Endothelial cell of umbilical vein (primary cell): ENCODE results near the gene USP46. TPM values are rescaled to one million over a fixed set of nuclear protein-coding genes. Genes with fewer than 3 reads are reported as not detected.

Experiments
- BruUV-seq: library from RNA; stranded (reverse); fragments of 400-500 nt; replicated peaks from 2 replicates; lab custom pipeline; 2021; lab: Mats Ljungman, UMichigan
- CTCF ChIA-PET: fragments of 300-600, 350-600 bp; sonication (Branson Sonifier 250); formaldehyde crosslinking; loops from one replicate; lab custom pipeline; 2021; ENCODE audit warnings: antibody characterized with exemption, inconsistent platforms; lab: Charles Lee
- POLR2A ChIA-PET: fragments of 300-600, 350-600 bp; sonication (Branson Sonifier 250); formaldehyde crosslinking; loops from one replicate; lab custom pipeline; 2021; ENCODE audit warnings: antibody characterized with exemption, inconsistent platforms; lab: Charles Lee
- DNase-seq: peaks from one replicate; pipeline ENCODE4 v3.0.0-alpha.2; 2011; ENCODE audit warnings: low read depth, low spot score
- FAIRE-seq: peaks from 2 replicates; lab custom pipeline; 2011; peaks lifted over from hg19 to GRCh38; lab: Jason Lieb, UNC
- H2AFZ ChIP-seq: 2 replicates; pipeline ENCODE4 v1.6.0; 2012; ENCODE audit warnings: low read depth, low read length, control low read depth, inconsistent platforms
- H3K27ac ChIP-seq: 2 replicates; pipeline ENCODE4 v1.5.1; 2011; ENCODE audit warnings: low read depth, mild to moderate bottlenecking, control low read depth, low read length, moderate library complexity; ENCODE audit not compliant: insufficient read depth
- H3K27me3 ChIP-seq, 2 experiments: 2 replicates each; pipeline versions ENCODE4 v1.6.0 to v1.6.1; 2011; ENCODE audit warnings: low read length in 2 of 2, mixed read lengths in 1 of 2; ENCODE audit not compliant: control insufficient read depth in 2 of 2, insufficient read depth in 2 of 2
- H3K36me3 ChIP-seq, 2 experiments: 2 replicates in 1 of 2; 3 replicates in 1 of 2; pipeline ENCODE4 v1.5.1; 2011; ENCODE audit warnings: low read length in 2 of 2, mild to moderate bottlenecking in 1 of 2, moderate library complexity in 1 of 2; ENCODE audit not compliant: control insufficient read depth in 2 of 2, insufficient read depth in 2 of 2; ENCODE audit errors: extremely low read depth in 1 of 2
- H3K4me1 ChIP-seq: 3 replicates; pipeline ENCODE4 v1.5.1; 2011; ENCODE audit warnings: mild to moderate bottlenecking, low read length; ENCODE audit not compliant: control insufficient read depth, insufficient read depth; ENCODE audit errors: extremely low read depth
- H3K4me2 ChIP-seq: 2 replicates; pipeline ENCODE4 v1.6.1; 2011; ENCODE audit warnings: low read length, control low read depth, mixed read lengths; ENCODE audit not compliant: insufficient read depth
- H3K4me3 ChIP-seq, 3 experiments: fragments of 200-600 bp in 1 of 3; sonication (generic), shearing (Covaris generic) in 1 of 3; replicated peaks in 1 of 3; 2 replicates each; pipeline ENCODE4 v1.5.1; 2011 to 2016; ENCODE audit warnings: control low read depth in 3 of 3, low read length in 3 of 3, mild to moderate bottlenecking in 2 of 3, inconsistent platforms in 1 of 3, low read depth in 1 of 3, moderate library complexity in 1 of 3; ENCODE audit not compliant: insufficient read depth in 1 of 3
- H3K79me2 ChIP-seq: 2 replicates; pipeline ENCODE4 v1.6.0; 2012; ENCODE audit warnings: low read length, inconsistent platforms; ENCODE audit not compliant: control insufficient read depth, insufficient read depth
- H3K9ac ChIP-seq: replicated peaks from 2 replicates; pipeline ENCODE3; 2011; ENCODE audit warnings: low read length, control low read depth; ENCODE audit not compliant: insufficient read depth; ENCODE audit errors: extremely low read depth
- H3K9me1 ChIP-seq: replicated peaks from 3 replicates; pipeline ENCODE4 v1.6.0; 2011; ENCODE audit warnings: mild to moderate bottlenecking, low read length; ENCODE audit not compliant: control insufficient read depth, insufficient read depth; ENCODE audit errors: extremely low read depth
- H3K9me3 ChIP-seq: replicated peaks from 2 replicates; pipeline ENCODE4 v1.5.1; 2012; ENCODE audit warnings: low read length, inconsistent platforms; ENCODE audit not compliant: control insufficient read depth, insufficient read depth
- H4K20me1 ChIP-seq: replicated peaks from 2 replicates; pipeline ENCODE3; 2011; ENCODE audit warnings: mild to moderate bottlenecking, low read length; ENCODE audit not compliant: control insufficient read depth, insufficient read depth; ENCODE audit errors: extremely low read depth
- EZH2 ChIP-seq: IDR thresholded peaks from 2 replicates; pipeline ENCODE4 v1.6.1; 2012; ENCODE audit warnings: borderline replicate concordance, low read depth, mild to moderate bottlenecking, moderate library complexity, low read length, inconsistent platforms; ENCODE audit not compliant: severe bottlenecking
- FOS ChIP-seq: IDR thresholded peaks from 2 replicates; pipeline ENCODE4 v1.6.1; 2011; ENCODE audit warnings: mild to moderate bottlenecking, low read length, moderate library complexity, borderline replicate concordance; ENCODE audit not compliant: insufficient read depth
- GATA2 ChIP-seq: IDR thresholded peaks from 2 replicates; pipeline ENCODE4 v1.7.0; 2011; ENCODE audit warnings: low read depth, mild to moderate bottlenecking, moderate library complexity, mixed read lengths, low read length; ENCODE audit not compliant: insufficient read length, insufficient read depth
- JUN ChIP-seq: IDR thresholded peaks from 2 replicates; pipeline ENCODE4 v1.6.1; 2011; ENCODE audit warnings: borderline replicate concordance, low read depth; ENCODE audit not compliant: insufficient read length, insufficient read depth
- MYC ChIP-seq: IDR thresholded peaks from one replicate; pipeline ENCODE4 v1.6.1; 2011; ENCODE audit warnings: mild to moderate bottlenecking, low read depth, low read length
- POLR2A ChIP-seq: IDR thresholded peaks from 2 replicates; pipeline ENCODE4 v1.6.1; 2012; ENCODE audit warnings: low read depth, mild to moderate bottlenecking, control low read depth, low read length
- POLR2AphosphoS5 ChIP-seq: IDR thresholded peaks from 2 replicates; pipeline ENCODE4 v1.6.1; 2012; ENCODE audit warnings: low read depth, mild to moderate bottlenecking, control low read depth, low read length, moderate library complexity; ENCODE audit not compliant: insufficient read depth
- dilution Hi-C: fragments of 300-500 bp; cut with MboI; formaldehyde crosslinking; loops from one replicate; pipeline ENCODE4 v1.15.0; 2019; ENCODE audit warnings: low sequenced_read_pairs; ENCODE audit not compliant: extremely low pct_ligation_motif_present
- intact Hi-C: fragments of 100-400 bp; cut with micrococcal nuclease; formaldehyde crosslinking; loops from one replicate; pipeline ENCODE4 v1.10.0; 2022
- polyA plus RNA-seq, 4 experiments: library from polyadenylated mRNA; depleted of rRNA in 3 of 4; stranded (reverse) in 3 of 4; unstranded in 1 of 4; fragments of >200 nt; gene quantifications; 2 replicates each; pipeline versions ENCODE4 v1.2.1 to v1.2.3, GENCODE V29; 2011 to 2012; ENCODE audit warnings: missing spikeins in 1 of 4
- total RNA-seq: library from RNA; stranded (reverse); gene quantifications from 2 replicates; pipeline ENCODE4 v1.2.3, GENCODE V29; 2021
- TF ChIP-seq, protein P1 (sequence below), 2 donors: IDR thresholded peaks; 1 replicate in 1 of 2; 2 replicates in 1 of 2; pipeline ENCODE4 v1.5.1; 2011; ENCODE audit warnings: low read length in 2 of 2, mild to moderate bottlenecking in 2 of 2, moderate library complexity in 2 of 2, control low read depth in 1 of 2, inconsistent platforms in 1 of 2, low read depth in 1 of 2; ENCODE audit not compliant: insufficient read depth in 1 of 2; ENCODE audit errors: extremely low read depth in 1 of 2
- TF ChIP-seq, protein P2 (sequence below): IDR thresholded peaks from 2 replicates; pipeline ENCODE4 v1.6.1; 2011; ENCODE audit not compliant: insufficient read depth, insufficient read length

USP46 gene
- total and polyA plus RNA-seq, 2 donors (not counting 3 experiments of a cell fraction or from before 2014, with no cell fraction given): 5.2 to 23.7 TPM

DNA sequence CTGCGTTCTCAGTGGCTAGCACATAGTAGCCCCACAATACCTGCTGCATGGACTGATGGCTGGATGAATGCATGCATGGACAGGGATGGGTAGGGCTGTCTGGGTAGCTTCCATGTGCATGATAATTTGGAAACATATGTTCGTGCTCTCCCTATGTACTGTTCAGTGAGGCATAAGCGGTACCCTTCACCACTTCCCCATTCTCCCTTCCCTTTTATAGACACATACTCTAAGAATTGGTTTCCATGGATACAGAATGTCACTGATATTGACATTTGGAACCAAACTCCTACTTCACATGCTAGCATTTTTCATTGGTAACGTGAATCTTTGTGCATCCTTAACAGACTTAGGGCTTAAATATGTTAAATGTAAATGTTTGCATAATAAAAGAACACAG, 20.4 kb downstream of the USP46 start:
- TF ChIP-seq EZH2 (no peak), POLR2A (no peak), JUN (no peak), POLR2AphosphoS5 (no peak), GATA2 (no peak), MYC (no peak), FOS (no peak)
- TF ChIP-seq, protein P1, sequence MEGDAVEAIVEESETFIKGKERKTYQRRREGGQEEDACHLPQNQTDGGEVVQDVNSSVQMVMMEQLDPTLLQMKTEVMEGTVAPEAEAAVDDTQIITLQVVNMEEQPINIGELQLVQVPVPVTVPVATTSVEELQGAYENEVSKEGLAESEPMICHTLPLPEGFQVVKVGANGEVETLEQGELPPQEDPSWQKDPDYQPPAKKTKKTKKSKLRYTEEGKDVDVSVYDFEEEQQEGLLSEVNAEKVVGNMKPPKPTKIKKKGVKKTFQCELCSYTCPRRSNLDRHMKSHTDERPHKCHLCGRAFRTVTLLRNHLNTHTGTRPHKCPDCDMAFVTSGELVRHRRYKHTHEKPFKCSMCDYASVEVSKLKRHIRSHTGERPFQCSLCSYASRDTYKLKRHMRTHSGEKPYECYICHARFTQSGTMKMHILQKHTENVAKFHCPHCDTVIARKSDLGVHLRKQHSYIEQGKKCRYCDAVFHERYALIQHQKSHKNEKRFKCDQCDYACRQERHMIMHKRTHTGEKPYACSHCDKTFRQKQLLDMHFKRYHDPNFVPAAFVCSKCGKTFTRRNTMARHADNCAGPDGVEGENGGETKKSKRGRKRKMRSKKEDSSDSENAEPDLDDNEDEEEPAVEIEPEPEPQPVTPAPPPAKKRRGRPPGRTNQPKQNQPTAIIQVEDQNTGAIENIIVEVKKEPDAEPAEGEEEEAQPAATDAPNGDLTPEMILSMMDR (IDR thresholded peaks at IDR 0.05; ENCODE audit: extremely low read depth in 1 of 2, insufficient read depth in 1 of 2, low read depth in 1 of 2, low read length in 2 of 2): no peak
- TF ChIP-seq, protein P2, sequence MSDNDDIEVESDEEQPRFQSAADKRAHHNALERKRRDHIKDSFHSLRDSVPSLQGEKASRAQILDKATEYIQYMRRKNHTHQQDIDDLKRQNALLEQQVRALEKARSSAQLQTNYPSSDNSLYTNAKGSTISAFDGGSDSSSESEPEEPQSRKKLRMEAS: no peak
- Histone ChIP-seq H4K20me1 (no peaks in the 10 kb centered on the region), H3K36me3 (no peaks in the 10 kb centered on the region), H3K4me3 (no peak overlapping the region), H3K9ac (no peak overlapping the region), H3K4me1 (peaks cover 24% of the 10 kb centered on the region), H3K27ac (no peak overlapping the region), H3K4me2 (no peak overlapping the region), H3K9me1 (no peaks in the 10 kb centered on the region), H3K27me3 (no peaks in the 10 kb centered on the region), H2AFZ (no peak overlapping the region), H3K9me3 (no peaks in the 10 kb centered on the region), H3K79me2 (peaks cover 28% of the 10 kb centered on the region)
- ChIA-PET CTCF (no interaction called here), POLR2A (no interaction called here)
- dilution Hi-C loops: no loop called here
- DNase-seq: no peak
- FAIRE-seq: no peak
- no TSS peak for BruUV-seq
- intact Hi-C loops: no loop called here
